Vagina (tissue), 2 donors: ENCODE results near the gene PLSCR3.

ENCODE experiments used
- CTCF ChIP-seq, 3 experiments: fragments of 450-650 bp in 2 of 3; fragments of 200-600 bp in 1 of 3; sonication (generic) in 1 of 3; IDR thresholded peaks; one replicate each; pipeline ENCODE4 v1.5.1; 2017 to 2019; ENCODE audit warnings: antibody characterized with exemption in 3 of 3, mild to moderate bottlenecking in 2 of 3, moderate library complexity in 2 of 3
- POLR2AphosphoS5 ChIP-seq, 2 donors: sonication (generic); formaldehyde crosslinking; IDR thresholded peaks; one replicate each; pipeline ENCODE4 v1.9.0; 2017; ENCODE audit warnings: antibody characterized with exemption in 2 of 2, mild to moderate bottlenecking in 2 of 2, low read depth in 1 of 2; ENCODE audit not compliant: insufficient read depth in 1 of 2

- no peak for TF ChIP-seq CTCF (IDR thresholded peaks at IDR 0.05)
- no peak for TF ChIP-seq POLR2AphosphoS5 (IDR thresholded peaks at IDR 0.05; ENCODE audit: insufficient read depth in 1 of 2, low read depth in 1 of 2)
Measured at GRCh38 chr17:7440113-7440833, 45.9 kb upstream of the PLSCR3 start.
